GM12878 (cell line): ENCODE results near the gene VAC14. TPM values are rescaled to one million over a fixed set of nuclear protein-coding genes. Genes with fewer than 3 reads are reported as not detected.

Source experiments
- ATAC-seq: fragments of 200-7000 bp; cut with Tn5 transposase; 3 replicates; pipeline ENCODE4 v1.9.1; 2020; ENCODE audit warnings: mild to moderate bottlenecking, moderate library complexity
- BruUV-seq: library from RNA; stranded (reverse); fragments of 400-500 nt; replicated peaks from 2 replicates; lab custom pipeline; 2021; lab: Mats Ljungman, UMichigan
- CTCF ChIA-PET: fragments of 300-600 bp; sonication (Branson Sonifier 250); formaldehyde crosslinking; extraction: SDS; loops from one replicate; lab custom pipeline; 2021; ENCODE audit warnings: inconsistent platforms; lab: Yijun Ruan, JAX
- POLR2A ChIA-PET: fragments of 350-600 bp; formaldehyde crosslinking; extraction: SDS; loops from one replicate; lab custom pipeline; 2021; ENCODE audit warnings: inconsistent platforms; lab: Charles Lee
- RAD21 ChIA-PET: fragments of 300-600 bp; sonication (Branson Sonifier 250); formaldehyde crosslinking; loops from one replicate; lab custom pipeline; 2023; ENCODE audit warnings: antibody characterized with exemption; ENCODE audit not compliant: unreplicated experiment; lab: Charles Lee
- SMC1A ChIA-PET: fragments of 300-600 bp; sonication (Branson Sonifier 250); formaldehyde crosslinking; loops from one replicate; lab custom pipeline; 2023; ENCODE audit not compliant: unreplicated experiment, uncharacterized antibody; lab: Charles Lee
- DNase-seq: peaks from one replicate; pipeline ENCODE4 v3.0.0-alpha.2; 2011; ENCODE audit warnings: low read depth, low spot score
- FAIRE-seq: peaks from 3 replicates; lab custom pipeline; 2011; peaks lifted over from hg19 to GRCh38; lab: Jason Lieb, UNC
- H2AFZ ChIP-seq: 2 replicates; pipeline ENCODE4 v1.6.0; 2011; ENCODE audit warnings: low read depth, low read length, control low read depth; ENCODE audit not compliant: control insufficient read depth
- H3K27ac ChIP-seq: 2 replicates; pipeline ENCODE4 v1.5.1; 2011; ENCODE audit warnings: control low read depth; ENCODE audit not compliant: control insufficient read depth, insufficient read depth
- H3K27me3 ChIP-seq, 2 experiments: replicated peaks in 1 of 2; 2 replicates each; pipeline versions ENCODE4 v1.6.0 to v1.6.1; 2011; ENCODE audit warnings: low read length in 1 of 2; ENCODE audit not compliant: control insufficient read depth in 2 of 2, insufficient read depth in 2 of 2
- H3K36me3 ChIP-seq, 2 experiments: 2 replicates each; pipeline ENCODE4 v1.5.1; 2011; ENCODE audit warnings: low read length in 1 of 2; ENCODE audit not compliant: control insufficient read depth in 2 of 2, insufficient read depth in 2 of 2
- H3K4me1 ChIP-seq: 2 replicates; pipeline ENCODE4 v1.6.1; 2011; ENCODE audit warnings: mild to moderate bottlenecking, low read length, moderate library complexity, mixed read lengths; ENCODE audit not compliant: control insufficient read depth, insufficient read depth
- H3K4me2 ChIP-seq: 2 replicates; pipeline ENCODE4 v1.6.0; 2011; ENCODE audit warnings: control low read depth; ENCODE audit not compliant: control insufficient read depth, insufficient read depth
- H3K4me3 ChIP-seq: fragments of 200-600 bp; sonication (generic); 2 replicates; pipeline ENCODE4 v1.5.1; 2016
- H3K79me2 ChIP-seq: 2 replicates; pipeline ENCODE4 v1.6.0; 2011; ENCODE audit warnings: low read length; ENCODE audit not compliant: control insufficient read depth, insufficient read depth
- H3K9ac ChIP-seq: 2 replicates; pipeline ENCODE4 v1.8.0; 2011; ENCODE audit warnings: low read length, control low read depth, mixed read lengths; ENCODE audit not compliant: control insufficient read depth, insufficient read depth
- H3K9me3 ChIP-seq: replicated peaks from 3 replicates; pipeline ENCODE4 v1.5.1; 2011; ENCODE audit warnings: mild to moderate bottlenecking, low read length; ENCODE audit not compliant: control insufficient read depth, insufficient read depth
- H4K20me1 ChIP-seq: 2 replicates; pipeline ENCODE4 v1.6.0; 2011; ENCODE audit not compliant: control insufficient read depth, insufficient read depth
- BHLHE40 ChIP-seq, 2 experiments: fragments of 450-650 bp in 1 of 2; IDR thresholded peaks; 2 replicates each; pipeline ENCODE4 v1.6.1; 2011 to 2017; ENCODE audit warnings: low read depth in 2 of 2, borderline replicate concordance in 1 of 2, improper control_type of control experiment in 1 of 2, low read length in 1 of 2, mild to moderate bottlenecking in 1 of 2
- BMI1 ChIP-seq: fragments of 450-650 bp; IDR thresholded peaks from 2 replicates; pipeline ENCODE4 v1.6.1; 2016; ENCODE audit warnings: mild to moderate bottlenecking, moderate library complexity, borderline replicate concordance
- MXI1 ChIP-seq: fragments of 150-350 bp; IDR thresholded peaks from 2 replicates; pipeline ENCODE4 v1.6.1; 2011; ENCODE audit warnings: low read depth, mild to moderate bottlenecking, inconsistent platforms, low read length, improper control_type of control experiment
- PAX8 ChIP-seq: fragments of 450-650 bp; IDR thresholded peaks from 2 replicates; pipeline ENCODE4 v1.6.1; 2017; ENCODE audit warnings: mild to moderate bottlenecking, moderate library complexity
- RELA ChIP-seq: fragments of 450-650 bp; IDR thresholded peaks from 2 replicates; pipeline ENCODE4 v1.8.0; 2014; ENCODE audit warnings: borderline replicate concordance; ENCODE audit not compliant: partially characterized antibody
- RELB ChIP-seq: fragments of 450-650 bp; IDR thresholded peaks from 2 replicates; pipeline ENCODE4 v1.6.1; 2017; ENCODE audit warnings: low read depth, mild to moderate bottlenecking, moderate library complexity
- USF1 ChIP-seq: IDR thresholded peaks from 2 replicates; pipeline ENCODE4 v1.6.1; 2011; ENCODE audit warnings: borderline replicate concordance, low read depth, mild to moderate bottlenecking, moderate library complexity, mixed read lengths, low read length; ENCODE audit not compliant: insufficient read depth; ENCODE audit errors: extremely low read length
- ZNF274 ChIP-seq: IDR thresholded peaks from one replicate; pipeline ENCODE4 v1.8.0; 2011; ENCODE audit not compliant: insufficient read length, insufficient read depth
- WGBS: methylation state at CpG from one replicate; pipeline ENCODE4 v1.1.6; 2016; ENCODE audit warnings: low lambda C conversion rate; ENCODE audit not compliant: insufficient replicate concordance, insufficient coverage; ENCODE audit errors: missing lambda C conversion rate; 5-methylcytosine and 5-hydroxymethylcytosine counted together
- in situ Hi-C: fragments of 300-500 bp; cut with MboI; formaldehyde crosslinking; loops from 9 replicates; pipeline ENCODE4 v1.14.3; 2018; ENCODE audit warnings: mixed read lengths
- intact Hi-C: fragments of 100-400 bp; cut with micrococcal nuclease; formaldehyde crosslinking; loops from one replicate; pipeline ENCODE4 v1.14.2; 2022; ENCODE audit not compliant: unreplicated experiment
- polyA plus RNA-seq, 11 experiments: library from polyadenylated mRNA; depleted of rRNA in 4 of 11; unstranded in 6 of 11; stranded (reverse) in 5 of 11; fragments of >200 nt; fragmentation: Nextera tagmentation in 4 of 11; fragmentation: Illumina TruSeq in 1 of 11; extraction: Ambion mirVana in 4 of 11; extraction: Trizol in 1 of 11; gene quantifications; 1 replicate in 1 of 11; 2 replicates in 10 of 11; pipeline versions ENCODE4 v1.2.1 to v1.2.3, GENCODE V29; 2011 to 2016; ENCODE audit warnings: inconsistent platforms in 2 of 11, missing spikeins in 2 of 11, low read depth in 1 of 11
- total RNA-seq, 4 experiments: library from RNA; depleted of rRNA in 3 of 4; stranded (reverse); fragments of >200 nt in 3 of 4; fragmentation: Illumina TruSeq in 1 of 4; extraction: Trizol in 1 of 4; gene quantifications; 2 replicates each; pipeline versions ENCODE4 v1.2.1 to v1.2.3, GENCODE V29; 2013 to 2021

Gene VAC14
- total and polyA plus RNA-seq, 10 of the 15 experiments (the other 5 are each of a cell fraction or from before 2014, with no cell fraction given): 1.3 to 45.5 (median 25.5) TPM

GRCh38 chr16:70809392-70810060 is 8.6 kb upstream of the VAC14 start:
- Histone ChIP-seq H4K20me1 (no peaks in the 10 kb centered on the region), H3K4me1 (no peaks in the 10 kb centered on the region; the same call in 1 of the 2 replicates), H3K4me3 (no peak overlapping the region), H3K27ac (no peak overlapping the region), H2AFZ (no peak overlapping the region), H3K9me3 (no peaks in the 10 kb centered on the region; the same call in 2 of the 3 replicates), H3K79me2 (no peaks in the 10 kb centered on the region), H3K9ac (no peak overlapping the region), H3K27me3 (no peaks in the 10 kb centered on the region), H3K36me3 (no peaks in the 10 kb centered on the region), H3K4me2 (no peak overlapping the region)
- peak; percentile 91 for ATAC-seq
- peak; percentile 96 for TF ChIP-seq BMI1
- peak in 1 of 2 experiments; percentile 40; a peak in 1 of 4 replicates for TF ChIP-seq BHLHE40 (IDR thresholded peaks at IDR 0.05; ENCODE audit: borderline replicate concordance in 1 of 2, low read depth in 2 of 2, low read length in 1 of 2)
- TF ChIP-seq RELA: peak; percentile 10
- peak; percentile 78 for TF ChIP-seq RELB
- TF ChIP-seq USF1: no peak
- TF ChIP-seq MXI1: peak; percentile 33; the same call in 1 of the 2 replicates
- no peak for TF ChIP-seq ZNF274
- TF ChIP-seq PAX8: no peak
- ChIA-PET CTCF (interaction anchor here (2.3 kb wide), 1 partner anchor 39 kb away, joined by 10 read pairs; no protein-coding TSS in a partner anchor), POLR2A (interaction anchor here (0.6 kb wide), 1 partner anchor 432 kb away, joined by 3 read pairs; no protein-coding TSS in a partner anchor), RAD21 (interaction anchor here (1.1 to 1.2 kb wide), 2 partner anchors 14 to 39 kb away, joined by 3 to 4 read pairs; no protein-coding TSS in a partner anchor), SMC1A (interaction anchor here (0.9 to 1.1 kb wide), 2 partner anchors 9 to 22 kb away, joined by 3 to 4 read pairs; no protein-coding TSS in a partner anchor)
- intact Hi-C loops (no loop called here), in situ Hi-C loops (no loop called here)
- 51% methylated on average over 9 of the region's 9 CpGs for WGBS
- no peak for FAIRE-seq
- no peak for DNase-seq
- no TSS peak for BruUV-seq
